GM20431 (cell line): ENCODE measurements around the gene DBF4B.

Source experiments
- in situ Hi-C: fragments of 300-500 bp; cut with MseI, MboI; formaldehyde crosslinking; loops from one replicate; pipeline ENCODE4 v1.15.0; 2020; ENCODE audit warnings: low sequenced_read_pairs; ENCODE audit not compliant: unreplicated experiment

The DBF4B gene

DNA sequence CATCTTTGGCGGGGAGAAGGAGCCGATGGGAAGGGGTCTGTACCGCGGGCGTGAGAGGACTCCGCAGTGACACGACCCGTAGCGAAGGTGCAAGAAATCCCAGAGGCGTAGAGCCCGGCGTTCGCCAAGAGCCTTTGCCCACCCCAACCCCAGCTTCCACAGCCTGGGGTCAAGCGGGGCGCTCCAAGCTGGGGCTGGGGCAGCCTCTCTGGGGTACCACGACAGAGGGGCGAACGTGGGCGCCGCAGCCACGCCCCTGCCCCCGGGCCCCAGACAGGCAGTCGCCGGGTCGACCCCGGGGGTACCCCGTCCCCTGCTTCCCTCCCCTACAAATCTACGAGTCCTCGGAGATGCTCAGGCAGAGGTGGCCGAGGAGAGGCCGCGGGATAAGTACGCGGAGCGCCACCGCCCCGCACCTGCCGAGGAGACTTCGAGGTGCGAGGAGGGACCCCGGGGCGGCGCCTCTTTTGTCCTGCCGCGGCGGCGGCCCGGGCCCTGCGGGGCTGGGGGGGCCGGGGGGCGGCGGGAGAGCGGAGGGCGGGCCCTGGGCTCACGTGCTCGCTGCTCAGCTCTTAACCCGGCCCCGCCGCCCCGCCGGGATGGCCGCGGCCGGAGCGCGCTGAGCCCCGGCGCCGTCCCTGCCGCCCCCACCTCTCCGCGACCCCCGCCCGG is 50.1 kb downstream of the DBF4B start, which contains the start of gene ADAM11:
TSS of gene ADAM11 (plus strand) at position 575 of the 672 bp plus-strand sequence. CDS start 212 bp downstream, outside the sequence.
- in situ Hi-C loops, result no loop called here

DNA sequence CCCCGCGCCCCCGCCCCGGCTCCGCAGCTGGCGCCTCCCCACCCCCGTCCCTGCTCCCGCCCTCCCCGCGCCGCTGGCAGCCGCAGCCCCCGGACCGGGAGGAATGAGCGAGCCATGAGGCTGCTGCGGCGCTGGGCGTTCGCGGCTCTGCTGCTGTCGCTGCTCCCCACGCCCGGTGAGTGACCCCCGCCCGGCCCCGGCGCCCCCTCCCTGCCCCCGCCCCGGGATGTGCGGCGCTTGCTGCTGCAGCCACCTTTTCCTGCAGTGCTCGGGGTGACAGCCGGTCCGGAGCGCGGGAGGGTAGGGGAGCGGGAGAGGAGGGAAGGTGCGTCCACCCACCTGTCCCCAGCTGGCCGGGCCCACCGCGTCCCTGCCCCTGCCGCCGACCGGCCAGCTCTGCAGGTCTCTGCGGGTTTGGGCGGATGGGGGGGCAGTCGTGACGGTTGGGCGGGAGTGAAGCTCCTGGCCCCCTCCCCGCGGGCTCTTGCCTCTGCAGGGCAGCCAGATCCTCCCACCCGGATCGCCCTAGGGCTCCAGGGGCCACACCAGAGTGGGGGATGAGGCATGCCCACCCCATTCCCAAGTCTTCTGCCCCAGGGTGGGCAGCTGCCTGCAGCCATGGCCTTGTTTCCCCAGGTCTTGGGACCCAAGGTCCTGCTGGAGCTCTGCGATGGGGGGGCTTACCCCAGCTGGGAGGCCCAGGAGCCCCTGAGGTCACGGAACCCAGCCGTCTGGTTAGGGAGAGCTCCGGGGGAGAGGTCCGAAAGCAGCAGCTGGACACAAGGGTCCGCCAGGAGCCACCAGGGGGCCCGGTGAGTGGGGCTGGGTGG is 50.8 kb downstream of the DBF4B start:
- in situ Hi-C loops, result no loop called here

DNA sequence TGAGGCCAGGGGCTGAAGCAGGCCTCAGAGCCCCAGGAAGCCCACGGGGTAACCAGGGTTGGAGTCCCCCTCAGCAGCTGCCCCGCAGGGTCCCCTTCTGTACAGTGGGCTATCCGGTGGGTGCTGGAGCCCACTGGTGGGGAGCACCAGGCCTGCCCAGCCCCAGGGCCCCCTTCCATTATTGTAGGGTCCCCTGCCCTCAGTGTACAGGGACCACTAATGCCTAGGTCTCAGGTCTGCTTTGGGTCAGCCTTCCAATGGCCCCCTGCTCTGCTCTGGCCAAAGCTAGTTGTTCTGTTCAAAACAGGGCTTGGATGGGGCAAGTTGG is 51.4 kb downstream of the DBF4B start:
- in situ Hi-C loops, result no loop called here

GRCh38 chr17:44760474-44761308 is 52.2 kb downstream of the DBF4B start:
- in situ Hi-C loops, result no loop called here

DNA sequence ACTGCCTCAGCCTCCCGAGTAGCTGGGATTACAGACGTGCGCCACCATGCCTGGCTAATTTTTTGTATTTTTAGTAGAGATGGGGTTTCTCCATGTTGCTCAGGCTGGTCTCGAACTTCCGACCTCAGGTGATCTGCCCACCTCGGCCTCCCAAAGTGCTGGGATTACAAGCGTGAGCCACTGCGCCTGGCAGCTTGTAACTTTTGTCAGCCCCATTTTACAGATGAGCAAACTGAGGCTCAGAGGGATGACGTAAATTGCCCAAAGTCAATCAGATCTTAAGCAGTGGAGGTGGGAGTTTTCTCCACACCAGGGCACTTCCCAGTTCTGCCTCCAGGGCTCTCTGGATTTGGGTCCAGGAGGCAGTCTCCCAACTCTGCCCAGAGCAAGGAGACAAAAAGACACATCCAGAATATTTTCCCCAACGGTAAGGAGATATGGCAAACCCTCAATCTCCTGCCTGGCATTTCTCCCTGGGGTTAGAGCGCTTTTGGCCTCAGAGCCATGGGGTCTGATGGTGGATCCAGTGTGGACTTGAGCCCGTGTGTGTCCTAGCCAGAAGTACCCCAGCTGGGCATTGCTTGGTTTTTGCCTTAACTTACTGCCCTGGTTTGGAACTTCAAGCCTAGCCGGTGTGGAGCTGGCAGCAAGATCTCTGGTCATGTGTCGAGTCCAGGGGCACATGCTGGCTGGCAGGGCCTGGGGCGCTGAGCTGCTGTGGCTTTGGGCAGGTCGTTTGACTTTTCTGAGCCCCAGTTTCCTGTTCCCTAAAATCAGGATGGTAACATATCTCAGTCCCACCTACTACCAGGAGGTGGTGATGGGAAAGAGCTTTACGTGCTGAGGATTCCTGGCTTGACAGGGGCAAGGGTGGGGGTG is 53.7 kb downstream of the DBF4B start:
- in situ Hi-C loops, result no loop called here

- in situ Hi-C loops, result no loop called here
Measured at GRCh38 chr17:44763170-44763569, 54.7 kb downstream of the DBF4B start.

- in situ Hi-C loops, result no loop called here
Measured at GRCh38 chr17:44765965-44766364, 57.5 kb downstream of the DBF4B start.

- in situ Hi-C loops, result no loop called here
Measured at GRCh38 chr17:44766409-44767038, 58.1 kb downstream of the DBF4B start.

- in situ Hi-C loops, result no loop called here
Measured at GRCh38 chr17:44767493-44767892, 59.0 kb downstream of the DBF4B start.

GRCh38 chr17:44768505-44769142 is 60.2 kb downstream of the DBF4B start:
- in situ Hi-C loops, result no loop called here

- in situ Hi-C loops, result no loop called here
Measured at GRCh38 chr17:44769230-44769629, 60.8 kb downstream of the DBF4B start.

GRCh38 chr17:44769647-44770084 is 61.2 kb downstream of the DBF4B start:
- in situ Hi-C loops, result no loop called here

DNA sequence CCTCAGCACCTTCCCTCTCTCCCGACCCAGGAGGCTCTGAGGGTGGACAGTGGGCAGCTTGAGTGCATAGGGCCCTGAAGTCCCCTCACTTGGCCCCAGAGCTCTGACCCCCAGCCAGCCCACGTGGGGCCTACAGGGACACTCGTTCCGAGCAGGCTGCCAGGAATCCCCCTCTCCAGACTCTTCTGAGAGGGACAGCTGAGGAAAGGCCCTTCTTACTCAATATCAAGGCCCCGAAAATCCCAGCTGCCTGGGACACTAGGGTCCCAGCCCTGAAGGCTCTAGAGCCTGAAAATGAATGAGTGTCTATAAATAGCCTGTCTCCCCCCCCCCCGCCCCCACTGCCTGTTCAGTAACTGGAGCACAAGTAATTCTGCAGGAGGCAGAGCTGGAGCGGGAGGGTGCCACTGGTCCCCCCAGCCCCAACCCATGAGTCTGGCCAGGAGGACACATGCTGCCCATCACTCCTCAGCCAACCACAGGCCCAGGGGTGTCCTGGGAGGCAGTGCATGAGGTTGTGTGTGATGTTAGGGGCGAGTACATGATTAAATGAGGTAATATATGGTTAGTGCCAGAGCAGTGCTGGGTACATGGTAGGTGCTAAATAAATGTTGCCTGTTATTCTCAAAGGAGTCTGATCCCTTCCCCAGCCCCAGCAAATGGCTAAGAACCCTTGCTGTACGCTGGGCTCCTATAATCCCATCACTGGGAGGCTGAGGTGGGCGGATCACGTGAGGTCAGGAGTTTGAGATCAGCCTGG is 61.9 kb downstream of the DBF4B start:
- in situ Hi-C loops, result no loop called here

DNA sequence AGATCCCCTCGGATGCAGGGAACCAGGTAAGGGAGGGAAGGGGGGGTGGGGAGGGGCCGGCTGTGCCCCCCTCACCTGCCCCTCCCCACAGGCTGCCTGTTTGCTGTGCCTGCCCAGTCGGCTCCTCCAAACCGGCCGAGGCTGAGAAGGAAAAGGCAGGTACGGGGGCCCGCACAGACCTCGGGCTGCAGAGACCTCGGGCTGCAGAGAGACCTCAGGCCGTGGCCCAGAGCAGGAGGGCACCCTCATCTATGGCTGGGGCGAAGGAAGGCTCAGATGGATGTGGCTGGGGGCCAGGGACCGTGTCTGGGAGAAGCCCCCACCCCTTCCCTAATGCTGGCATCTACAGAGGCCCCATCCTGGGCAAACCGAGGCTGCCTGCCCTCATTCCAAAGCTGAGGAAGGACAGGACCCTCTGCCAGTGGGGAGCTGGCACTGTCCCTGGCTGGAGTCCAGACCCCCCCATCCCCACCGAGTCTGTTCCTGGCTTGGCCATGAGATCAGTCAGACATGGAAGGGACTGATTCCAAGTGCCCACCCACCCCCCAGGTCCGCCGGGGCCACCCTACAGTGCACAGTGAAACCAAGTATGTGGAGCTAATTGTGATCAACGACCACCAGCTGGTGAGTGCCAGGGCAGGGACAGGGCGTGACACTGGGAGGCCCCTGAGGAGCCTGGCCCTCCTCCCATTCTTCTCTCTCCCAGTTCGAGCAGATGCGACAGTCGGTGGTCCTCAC is 64.0 kb downstream of the DBF4B start:
- in situ Hi-C loops, result no loop called here

DNA sequence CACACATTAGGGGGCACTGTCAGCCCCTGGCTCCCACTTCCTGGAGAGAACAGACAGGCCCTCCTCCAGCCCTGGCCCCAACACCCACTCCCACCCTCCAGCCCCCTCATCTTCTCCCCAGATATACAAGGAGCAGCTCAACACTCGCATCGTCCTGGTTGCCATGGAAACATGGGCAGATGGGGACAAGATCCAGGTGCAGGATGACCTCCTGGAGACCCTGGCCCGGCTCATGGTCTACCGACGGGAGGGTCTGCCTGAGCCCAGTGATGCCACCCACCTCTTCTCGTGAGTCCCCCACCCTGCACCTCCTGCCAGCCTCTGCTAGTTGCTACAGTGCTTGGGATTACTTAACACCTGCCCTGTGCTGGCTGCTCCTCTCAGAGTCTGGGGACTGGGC is 64.7 kb downstream of the DBF4B start:
- in situ Hi-C loops, result no loop called here

- in situ Hi-C loops, result no loop called here
Measured at GRCh38 chr17:44774271-44775135, 66.0 kb downstream of the DBF4B start.
